ENCODE data around the gene LMNTD2.

DNA sequence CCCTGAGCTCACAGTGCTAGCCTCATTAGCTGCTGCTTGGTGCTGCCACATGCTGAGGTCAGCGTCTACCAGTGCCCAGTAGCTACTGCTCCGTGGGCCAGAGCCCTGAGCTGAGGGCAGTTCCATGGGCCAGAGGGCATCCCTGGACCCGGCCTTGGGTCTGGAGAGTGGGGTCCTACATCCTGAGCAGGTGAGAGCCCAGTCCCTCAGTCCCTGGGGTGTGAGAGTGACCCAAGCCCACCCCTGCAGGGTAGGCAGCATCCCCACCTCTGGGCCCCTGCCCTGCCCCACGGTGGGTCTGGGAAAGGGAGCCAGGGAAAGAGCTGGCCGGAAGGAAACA lies 9.8 kb downstream of the LMNTD2 start:
- TF ChIP-seq CTCF (IDR thresholded peaks at IDR 0.05; ENCODE audit: low read depth, low read length, poor library complexity, severe bottlenecking) (no peak), EZH2phosphoT487 (IDR thresholded peaks at IDR 0.05; ENCODE audit: borderline replicate concordance, low read length) (no peak)

All from DOHH2 (cell line).